Measurements from ENCODE around the gene ZNF500.

- TF ChIP-seq, protein P1, sequence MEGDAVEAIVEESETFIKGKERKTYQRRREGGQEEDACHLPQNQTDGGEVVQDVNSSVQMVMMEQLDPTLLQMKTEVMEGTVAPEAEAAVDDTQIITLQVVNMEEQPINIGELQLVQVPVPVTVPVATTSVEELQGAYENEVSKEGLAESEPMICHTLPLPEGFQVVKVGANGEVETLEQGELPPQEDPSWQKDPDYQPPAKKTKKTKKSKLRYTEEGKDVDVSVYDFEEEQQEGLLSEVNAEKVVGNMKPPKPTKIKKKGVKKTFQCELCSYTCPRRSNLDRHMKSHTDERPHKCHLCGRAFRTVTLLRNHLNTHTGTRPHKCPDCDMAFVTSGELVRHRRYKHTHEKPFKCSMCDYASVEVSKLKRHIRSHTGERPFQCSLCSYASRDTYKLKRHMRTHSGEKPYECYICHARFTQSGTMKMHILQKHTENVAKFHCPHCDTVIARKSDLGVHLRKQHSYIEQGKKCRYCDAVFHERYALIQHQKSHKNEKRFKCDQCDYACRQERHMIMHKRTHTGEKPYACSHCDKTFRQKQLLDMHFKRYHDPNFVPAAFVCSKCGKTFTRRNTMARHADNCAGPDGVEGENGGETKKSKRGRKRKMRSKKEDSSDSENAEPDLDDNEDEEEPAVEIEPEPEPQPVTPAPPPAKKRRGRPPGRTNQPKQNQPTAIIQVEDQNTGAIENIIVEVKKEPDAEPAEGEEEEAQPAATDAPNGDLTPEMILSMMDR (IDR thresholded peaks at IDR 0.05), result no peak
- TF ChIP-seq POLR2A (IDR thresholded peaks at IDR 0.05), result no peak
Observed at GRCh38 chr16:4792951-4793513, 26.1 kb upstream of the ZNF500 start.

All from right lobe of liver (tissue), 4 donors.